ENCODE measurements around the gene CHD9NB. TPM values are rescaled to one million over a fixed set of nuclear protein-coding genes. Genes with fewer than 3 reads are reported as not detected.

CHD9NB gene
- total RNA-seq, 2 experiments from 2014 or later, result 0.23 to 0.26 TPM

DNA sequence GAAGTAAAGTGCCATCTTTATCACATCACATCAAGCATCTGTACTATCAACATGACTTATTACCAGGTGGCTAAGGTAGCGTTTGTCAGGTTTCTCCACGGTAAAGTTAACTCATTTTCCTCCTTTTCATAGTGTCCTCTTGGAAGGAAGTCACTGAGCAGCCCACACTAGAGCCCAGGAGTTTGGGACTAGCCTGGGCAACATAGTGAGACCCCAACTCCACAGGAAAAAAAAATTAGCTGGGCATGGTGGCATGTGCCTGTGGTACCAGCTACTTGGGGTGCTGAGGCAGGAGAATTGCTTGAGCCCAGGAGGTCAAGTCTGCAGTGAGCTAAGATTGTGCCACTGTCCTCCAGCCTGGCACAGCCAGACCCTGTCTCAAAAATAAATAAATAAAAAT, 15.0 kb upstream of the CHD9NB start:
- POLR2A ChIA-PET, result interaction anchor here (1.0 kb wide), 1 partner anchor 31 kb away, joined by 3 read pairs; no protein-coding TSS in a partner anchor
- CTCF ChIA-PET, result interaction anchor here (1.3 to 2.5 kb wide), 3 partner anchors 13 to 98 kb away, joined by 3 to 22 read pairs (median 3); partner anchors contain the start of gene CHD9
- H3K4me3 Mint-ChIP-seq, result peak overlapping the region; percentile 29
- H3K4me1 Mint-ChIP-seq (ENCODE audit: low read depth), result peaks cover 66% of the 10 kb centered on the region
- H3K27ac Mint-ChIP-seq, result peak overlapping the region; percentile 10
- ATAC-seq (peak; percentile 5), DNase-seq (no peak)
- H3K36me3 Mint-ChIP-seq (ENCODE audit: low read depth), result peaks cover 27% of the 10 kb centered on the region
- no peaks in the 10 kb centered on the region for H3K9me3 Mint-ChIP-seq (ENCODE audit: insufficient read depth)
- no peaks in the 10 kb centered on the region for H3K27me3 Mint-ChIP-seq (ENCODE audit: low read depth)

DNA sequence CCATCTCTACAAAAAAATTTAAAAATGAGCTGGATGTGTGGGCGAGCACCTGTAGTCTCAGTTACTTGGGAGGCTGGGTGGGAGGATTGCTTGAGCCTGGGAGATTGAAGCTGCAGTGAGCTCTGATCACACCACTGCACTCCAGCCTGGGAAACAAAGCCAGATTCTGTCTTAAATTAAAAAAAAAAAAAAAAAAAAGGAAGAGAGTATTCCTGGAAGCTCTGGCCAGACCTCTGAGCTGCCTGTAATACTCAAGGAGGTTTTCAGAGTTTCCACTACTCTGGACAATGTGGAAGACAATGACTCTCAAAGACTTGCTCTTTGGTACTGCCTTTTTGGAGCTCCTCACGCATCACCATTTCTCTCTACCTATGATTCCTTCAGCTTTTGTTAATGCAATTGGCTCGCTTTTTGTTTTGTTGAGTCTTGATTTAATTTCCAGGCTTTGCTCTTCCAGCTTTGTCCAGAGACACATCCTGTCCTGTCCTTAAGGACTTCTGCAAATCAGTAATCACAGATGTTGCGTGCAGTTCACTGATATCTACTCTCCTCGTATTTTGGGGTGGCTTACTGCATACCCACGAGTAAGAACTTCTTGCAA, 12.9 kb upstream of the CHD9NB start:
- ChIA-PET POLR2A (interaction anchor here (1.0 kb wide), 1 partner anchor 11 kb away, joined by 3 read pairs; the partner anchor contains the start of gene CHD9), CTCF (interaction anchor here (1.4 to 1.5 kb wide), 2 partner anchors 10 to 445 kb away, joined by 3 to 13 read pairs; partner anchors contain the start of gene CHD9)
- peaks cover 70% of the 10 kb centered on the region for H3K4me1 Mint-ChIP-seq (ENCODE audit: low read depth)
- H3K9me3 Mint-ChIP-seq (ENCODE audit: insufficient read depth), result no peaks in the 10 kb centered on the region
- ATAC-seq (no peak), DNase-seq (no peak)
- no peak overlapping the region for H3K4me3 Mint-ChIP-seq
- H3K36me3 Mint-ChIP-seq (ENCODE audit: low read depth), result peaks cover 22% of the 10 kb centered on the region
- H3K27ac Mint-ChIP-seq, result peak overlapping the region; percentile 50
- no peaks in the 10 kb centered on the region for H3K27me3 Mint-ChIP-seq (ENCODE audit: low read depth)

DNA sequence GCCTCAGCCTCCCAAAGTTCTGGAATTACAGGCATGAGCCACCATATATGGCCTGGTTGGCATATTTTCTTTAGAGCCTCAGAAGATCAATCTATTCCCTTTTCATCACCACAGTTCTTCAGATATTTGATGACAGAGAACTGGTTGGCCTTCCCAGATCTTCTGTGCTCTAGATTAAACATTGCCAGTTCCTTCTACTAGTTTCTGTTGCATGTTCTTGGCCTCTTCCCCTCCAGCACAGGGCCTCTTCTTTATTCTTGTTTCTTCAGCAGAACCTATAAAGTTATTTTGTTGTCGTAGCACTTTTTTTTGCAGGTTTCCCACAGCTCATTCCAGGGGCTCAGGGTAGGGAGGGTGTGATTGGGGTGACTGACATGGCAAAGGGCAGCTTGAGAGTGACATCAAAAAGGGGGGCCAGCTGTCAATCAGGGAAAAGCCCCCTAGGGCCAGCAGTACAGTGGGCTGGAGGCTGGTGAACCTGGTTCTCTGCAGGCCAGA, 11.4 kb upstream of the CHD9NB start:
- no peaks in the 10 kb centered on the region for H3K9me3 Mint-ChIP-seq (ENCODE audit: insufficient read depth)
- POLR2A ChIA-PET, result no interaction called here
- DNase-seq, result no peak
- peaks cover 65% of the 10 kb centered on the region for H3K4me1 Mint-ChIP-seq (ENCODE audit: low read depth)
- CTCF ChIA-PET, result interaction anchor here (0.7 to 1.8 kb wide), 3 partner anchors 9 to 482 kb away, joined by 3 to 11 read pairs (median 3); partner anchors contain the start of gene CHD9
- no peak overlapping the region for H3K4me3 Mint-ChIP-seq
- peaks cover 10% of the 10 kb centered on the region for H3K36me3 Mint-ChIP-seq (ENCODE audit: low read depth)
- no peaks in the 10 kb centered on the region for H3K27me3 Mint-ChIP-seq (ENCODE audit: low read depth)
- no peak for ATAC-seq
- H3K27ac Mint-ChIP-seq, result no peak overlapping the region

DNA sequence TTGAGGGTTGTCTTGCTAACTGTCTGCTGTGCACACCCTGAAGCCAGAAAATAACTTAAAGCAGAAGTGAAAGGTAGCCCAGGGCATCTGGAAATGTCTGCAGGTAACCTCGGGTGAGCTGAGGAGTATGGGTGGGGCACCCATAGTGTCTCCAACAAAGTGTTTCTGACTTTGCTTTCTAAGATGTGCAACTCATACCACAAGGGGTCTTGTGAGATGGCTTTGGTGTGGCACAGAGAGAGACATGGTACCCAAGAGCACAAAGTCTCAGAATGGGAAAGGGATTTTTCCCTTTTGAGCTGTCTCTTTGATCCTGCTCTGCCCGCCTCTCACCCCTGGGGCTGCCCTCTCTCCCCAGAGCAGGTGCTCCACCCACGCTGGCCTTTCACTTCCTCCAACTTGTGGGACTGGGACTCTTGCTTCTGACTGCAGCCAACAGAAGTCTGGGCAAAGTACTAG, 9.0 kb upstream of the CHD9NB start:
- ATAC-seq, result peak; percentile 56
- Mint-ChIP-seq H3K27me3 (ENCODE audit: low read depth) (no peaks in the 10 kb centered on the region), H3K27ac (peak overlapping the region; percentile 79), H3K9me3 (ENCODE audit: insufficient read depth) (no peaks in the 10 kb centered on the region), H3K4me1 (ENCODE audit: low read depth) (peaks cover 62% of the 10 kb centered on the region), H3K4me3 (peak overlapping the region; percentile 55), H3K36me3 (ENCODE audit: low read depth) (peaks cover 11% of the 10 kb centered on the region)
- DNase-seq, result peak; percentile 40
- POLR2A ChIA-PET, result no interaction called here
- CTCF ChIA-PET, result interaction anchor here (0.8 to 1.5 kb wide), 3 partner anchors 37 to 98 kb away, joined by 3 to 5 read pairs (median 5); no protein-coding TSS in a partner anchor

DNA sequence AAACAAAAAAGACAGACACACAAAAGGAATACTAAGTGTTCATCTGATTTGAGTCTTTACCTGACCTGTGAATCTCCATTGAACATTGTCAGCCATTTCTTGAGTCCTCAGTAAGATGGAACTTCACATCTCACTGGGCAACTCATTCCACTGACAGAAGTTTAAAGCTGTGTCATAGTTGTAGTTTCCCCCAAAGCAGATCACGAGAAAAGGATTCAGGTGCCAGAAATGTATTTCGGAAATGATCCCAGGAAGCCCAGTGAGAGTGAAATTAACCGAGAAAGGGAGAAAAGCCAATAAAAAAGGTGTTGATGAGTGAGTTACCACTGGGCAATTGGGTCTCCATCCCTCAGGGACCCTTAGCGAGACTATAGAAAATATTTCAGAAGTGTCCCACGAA, 8.6 kb upstream of the CHD9NB start:
- ATAC-seq (no peak), DNase-seq (no peak)
- Mint-ChIP-seq H3K4me1 (ENCODE audit: low read depth) (peaks cover 63% of the 10 kb centered on the region), H3K9me3 (ENCODE audit: insufficient read depth) (no peaks in the 10 kb centered on the region), H3K4me3 (no peak overlapping the region), H3K27ac (peak overlapping the region; percentile 79), H3K36me3 (ENCODE audit: low read depth) (peaks cover 8% of the 10 kb centered on the region), H3K27me3 (ENCODE audit: low read depth) (no peaks in the 10 kb centered on the region)
- CTCF ChIA-PET, result interaction anchor here (0.8 to 1.5 kb wide), 3 partner anchors 38 to 98 kb away, joined by 3 to 5 read pairs (median 5); no protein-coding TSS in a partner anchor
- POLR2A ChIA-PET, result no interaction called here

DNA sequence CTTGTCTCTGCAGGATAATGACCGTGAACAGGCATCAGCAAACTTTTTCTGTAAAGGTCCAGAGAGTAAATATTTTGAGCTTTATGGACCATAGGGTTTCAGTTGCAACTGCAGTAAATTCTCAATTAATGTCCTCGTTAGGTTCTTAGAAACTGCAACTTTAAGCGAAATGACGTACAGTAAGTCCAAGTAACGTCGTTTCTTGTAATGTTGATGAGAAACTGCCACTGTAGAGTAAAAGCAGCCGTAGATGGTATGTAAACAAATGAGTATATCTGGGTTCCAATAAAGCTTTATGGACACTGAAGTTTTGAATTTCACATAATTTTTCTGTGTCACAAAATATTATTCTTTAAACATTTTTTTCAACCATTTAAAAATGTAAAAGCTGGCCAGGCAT, 7.0 kb upstream of the CHD9NB start:
- DNase-seq (no peak), ATAC-seq (no peak)
- H3K36me3 Mint-ChIP-seq (ENCODE audit: low read depth), result peaks cover 4% of the 10 kb centered on the region
- peaks cover 59% of the 10 kb centered on the region for H3K4me1 Mint-ChIP-seq (ENCODE audit: low read depth)
- ChIA-PET CTCF (interaction anchor here (1.2 to 1.6 kb wide), 2 partner anchors 149 to 224 kb away, joined by 3 to 6 read pairs; no protein-coding TSS in a partner anchor), POLR2A (no interaction called here)
- no peaks in the 10 kb centered on the region for H3K27me3 Mint-ChIP-seq (ENCODE audit: low read depth)
- no peak overlapping the region for H3K27ac Mint-ChIP-seq
- no peak overlapping the region for H3K4me3 Mint-ChIP-seq
- H3K9me3 Mint-ChIP-seq (ENCODE audit: insufficient read depth), result no peaks in the 10 kb centered on the region

DNA sequence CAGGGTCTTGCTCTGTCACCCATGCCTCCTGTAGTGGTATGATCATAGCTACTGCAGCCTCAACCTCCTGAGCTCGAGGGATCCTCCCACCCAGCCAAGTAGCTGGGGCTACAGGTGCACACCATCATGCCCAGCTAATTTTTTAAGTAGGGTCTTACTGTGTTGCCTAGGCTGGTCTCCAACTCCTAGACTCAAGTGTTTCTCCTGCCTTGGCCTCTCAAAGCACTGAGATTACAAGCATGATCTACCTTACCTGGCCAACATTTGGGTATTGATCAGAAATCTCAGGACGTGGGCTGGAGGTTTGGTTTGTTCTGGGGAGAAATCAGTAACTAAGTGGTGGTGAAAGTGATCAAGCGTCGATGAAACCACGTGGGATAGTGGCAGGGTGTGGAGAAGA, 6.2 kb upstream of the CHD9NB start:
- ATAC-seq (no peak), DNase-seq (no peak)
- H3K4me3 Mint-ChIP-seq, result no peak overlapping the region
- POLR2A ChIA-PET, result no interaction called here
- H3K27ac Mint-ChIP-seq, result no peak overlapping the region
- CTCF ChIA-PET, result interaction anchor here (1.6 kb wide), 2 partner anchors 225 to 399 kb away, joined by 4 to 6 read pairs; no protein-coding TSS in a partner anchor
- peaks cover 2% of the 10 kb centered on the region for H3K36me3 Mint-ChIP-seq (ENCODE audit: low read depth)
- no peaks in the 10 kb centered on the region for H3K9me3 Mint-ChIP-seq (ENCODE audit: insufficient read depth)
- H3K27me3 Mint-ChIP-seq (ENCODE audit: low read depth), result no peaks in the 10 kb centered on the region
- peaks cover 58% of the 10 kb centered on the region for H3K4me1 Mint-ChIP-seq (ENCODE audit: low read depth)

DNA sequence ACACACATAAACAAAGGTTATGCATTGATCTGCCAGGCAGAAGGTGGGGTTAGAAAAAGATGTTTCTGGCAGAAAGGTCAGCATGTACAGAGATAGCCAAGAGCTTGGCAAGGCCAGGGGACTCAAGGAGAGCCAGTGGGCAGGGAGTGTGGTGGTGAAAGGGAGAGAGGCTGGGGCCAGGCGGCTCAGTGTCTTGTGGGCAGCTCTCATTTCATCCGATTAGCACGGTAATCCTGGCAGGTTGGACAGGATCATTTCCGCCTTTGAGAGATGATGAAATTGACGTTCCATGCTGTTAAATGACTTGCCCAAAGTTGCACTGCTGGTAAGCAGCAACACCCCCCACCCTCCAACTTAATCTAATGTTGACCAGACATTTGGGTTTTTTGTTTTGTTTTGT, 5.7 kb upstream of the CHD9NB start:
- Mint-ChIP-seq H3K36me3 (ENCODE audit: low read depth) (peaks cover 2% of the 10 kb centered on the region), H3K27me3 (ENCODE audit: low read depth) (no peaks in the 10 kb centered on the region), H3K27ac (no peak overlapping the region), H3K4me1 (ENCODE audit: low read depth) (peaks cover 58% of the 10 kb centered on the region), H3K9me3 (ENCODE audit: insufficient read depth) (no peaks in the 10 kb centered on the region), H3K4me3 (no peak overlapping the region)
- DNase-seq (no peak), ATAC-seq (no peak)
- ChIA-PET CTCF (interaction anchor here (1.3 to 1.6 kb wide), 2 partner anchors 102 to 399 kb away, joined by 4 read pairs; no protein-coding TSS in a partner anchor), POLR2A (no interaction called here)

DNA sequence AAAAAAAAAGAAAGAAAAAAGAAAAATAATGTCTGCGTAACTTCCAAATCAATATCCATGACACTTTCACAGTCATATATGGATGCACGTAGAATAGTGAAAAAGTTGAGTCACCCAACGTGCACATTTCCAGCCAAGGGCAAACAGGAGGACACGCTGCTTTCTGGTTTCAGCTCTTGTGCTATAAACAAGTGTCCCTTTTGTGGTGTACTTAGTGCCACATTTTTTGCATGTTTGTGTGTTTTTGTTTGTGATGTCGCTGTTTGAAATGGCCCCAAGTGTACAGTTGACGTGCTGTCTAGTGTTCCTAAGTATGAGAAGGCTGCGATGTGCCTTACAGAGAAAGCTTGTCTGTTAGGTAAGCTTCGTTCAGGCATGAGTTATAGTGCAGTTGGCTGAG, 5.0 kb upstream of the CHD9NB start:
- Mint-ChIP-seq H3K4me3 (no peak overlapping the region), H3K27me3 (ENCODE audit: low read depth) (no peaks in the 10 kb centered on the region), H3K36me3 (ENCODE audit: low read depth) (peaks cover 2% of the 10 kb centered on the region), H3K27ac (no peak overlapping the region), H3K9me3 (ENCODE audit: insufficient read depth) (no peaks in the 10 kb centered on the region), H3K4me1 (ENCODE audit: low read depth) (peaks cover 64% of the 10 kb centered on the region)
- no peak for ATAC-seq
- POLR2A ChIA-PET, result no interaction called here
- CTCF ChIA-PET, result interaction anchor here (1.3 to 3.6 kb wide), 3 partner anchors 41 to 400 kb away, joined by 4 to 29 read pairs (median 4); no protein-coding TSS in a partner anchor
- DNase-seq, result no peak

DNA sequence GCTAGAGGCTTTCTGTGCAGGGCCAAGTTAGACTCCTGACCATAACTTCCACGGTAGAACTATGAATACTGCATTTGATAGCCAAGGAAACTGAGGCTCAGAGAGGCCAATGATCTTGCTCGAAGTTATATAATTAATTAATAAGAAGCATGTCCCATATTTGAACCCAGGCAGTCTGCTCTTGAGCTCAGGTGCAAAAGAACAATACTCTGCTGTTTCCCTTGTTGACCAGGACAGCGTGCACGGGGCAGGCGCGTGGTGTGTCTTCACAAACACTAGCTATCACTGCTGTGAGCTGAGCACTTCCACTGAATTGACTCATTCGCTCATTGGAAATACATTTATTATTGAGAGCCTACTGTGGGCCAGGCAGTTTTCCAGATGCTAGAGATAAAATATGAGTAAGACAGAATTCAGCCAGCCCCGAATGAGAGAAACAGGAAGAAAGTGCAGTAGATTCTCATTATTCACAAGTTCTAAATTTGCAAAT, 3.7 kb upstream of the CHD9NB start:
- H3K36me3 Mint-ChIP-seq (ENCODE audit: low read depth), result peaks cover 2% of the 10 kb centered on the region
- CTCF ChIA-PET, result interaction anchor here (1.0 to 3.6 kb wide), 7 partner anchors 12 to 226 kb away, joined by 3 to 29 read pairs (median 16); no protein-coding TSS in a partner anchor
- peaks cover 59% of the 10 kb centered on the region for H3K4me1 Mint-ChIP-seq (ENCODE audit: low read depth)
- no peaks in the 10 kb centered on the region for H3K27me3 Mint-ChIP-seq (ENCODE audit: low read depth)
- no peak for DNase-seq
- no peak overlapping the region for H3K27ac Mint-ChIP-seq
- no peak for ATAC-seq
- POLR2A ChIA-PET, result interaction anchor here (0.8 kb wide), 1 partner anchor 42 kb away, joined by 3 read pairs; no protein-coding TSS in a partner anchor
- H3K9me3 Mint-ChIP-seq (ENCODE audit: insufficient read depth), result no peaks in the 10 kb centered on the region
- peak overlapping the region; percentile 87 for H3K4me3 Mint-ChIP-seq

DNA sequence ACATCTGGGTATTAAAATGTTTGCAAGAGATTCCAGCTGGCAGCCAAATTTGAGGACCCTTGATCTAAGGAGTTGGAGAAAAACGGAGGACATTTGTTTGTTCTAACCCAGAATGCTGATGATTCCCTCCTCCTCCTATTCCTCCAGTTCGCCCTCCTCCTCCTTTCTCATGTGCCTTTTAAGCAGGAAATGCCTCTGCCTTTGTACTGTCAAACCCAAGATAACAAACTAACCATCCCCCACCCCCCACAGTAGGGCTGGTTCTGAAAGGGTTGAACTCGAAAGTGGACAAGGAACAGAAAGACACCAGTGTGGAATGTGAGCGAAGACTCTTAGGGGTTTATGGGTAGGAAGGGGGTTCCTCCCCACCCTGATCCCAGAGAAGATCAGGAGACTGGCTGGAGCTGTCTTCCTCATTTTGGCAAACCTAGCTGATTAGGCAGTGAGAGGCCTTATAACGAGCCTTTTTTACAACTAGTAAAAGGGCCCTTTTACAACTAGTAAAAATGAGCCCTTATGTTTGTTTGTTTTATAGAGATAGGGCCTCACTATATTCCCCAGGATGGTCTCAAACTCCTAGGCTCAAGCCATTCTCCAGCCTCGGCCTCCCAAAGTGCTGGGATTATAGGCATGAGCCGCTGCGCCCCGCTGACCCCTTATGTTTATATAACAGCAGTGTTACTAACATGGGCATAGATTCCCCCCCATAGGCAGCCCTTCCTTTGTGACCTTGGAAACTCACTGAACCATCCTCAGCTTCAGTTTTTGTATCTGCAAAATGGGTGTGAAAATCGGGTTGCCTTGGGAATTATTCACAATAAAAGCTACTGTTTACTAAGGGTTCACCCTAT, 3.1 kb upstream of the CHD9NB start:
- H3K4me1 Mint-ChIP-seq (ENCODE audit: low read depth), result peaks cover 54% of the 10 kb centered on the region
- peak; percentile 26 for DNase-seq
- POLR2A ChIA-PET, result interaction anchor here (1.1 kb wide), 1 partner anchor 10 kb away, joined by 3 read pairs; no protein-coding TSS in a partner anchor
- H3K27ac Mint-ChIP-seq, result peak overlapping the region; percentile 89
- CTCF ChIA-PET, result interaction anchor here (0.6 to 4.2 kb wide), 33 partner anchors 8 to 463 kb away, joined by 3 to 29 read pairs (median 5); no protein-coding TSS in a partner anchor
- ATAC-seq, result no peak
- H3K27me3 Mint-ChIP-seq (ENCODE audit: low read depth), result no peaks in the 10 kb centered on the region
- H3K36me3 Mint-ChIP-seq (ENCODE audit: low read depth), result peaks cover 2% of the 10 kb centered on the region
- H3K4me3 Mint-ChIP-seq, result peak overlapping the region; percentile 87
- no peaks in the 10 kb centered on the region for H3K9me3 Mint-ChIP-seq (ENCODE audit: insufficient read depth)
